ENCODE data around the gene SLC25A26. TPM values are rescaled to one million over a fixed set of nuclear protein-coding genes. Genes with fewer than 3 reads are reported as not detected.

The SLC25A26 gene, protein sequence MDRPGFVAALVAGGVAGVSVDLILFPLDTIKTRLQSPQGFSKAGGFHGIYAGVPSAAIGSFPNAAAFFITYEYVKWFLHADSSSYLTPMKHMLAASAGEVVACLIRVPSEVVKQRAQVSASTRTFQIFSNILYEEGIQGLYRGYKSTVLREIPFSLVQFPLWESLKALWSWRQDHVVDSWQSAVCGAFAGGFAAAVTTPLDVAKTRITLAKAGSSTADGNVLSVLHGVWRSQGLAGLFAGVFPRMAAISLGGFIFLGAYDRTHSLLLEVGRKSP
- 10 to 100 TPM; 11.7 to 12.0 TPM for total RNA-seq

DNA sequence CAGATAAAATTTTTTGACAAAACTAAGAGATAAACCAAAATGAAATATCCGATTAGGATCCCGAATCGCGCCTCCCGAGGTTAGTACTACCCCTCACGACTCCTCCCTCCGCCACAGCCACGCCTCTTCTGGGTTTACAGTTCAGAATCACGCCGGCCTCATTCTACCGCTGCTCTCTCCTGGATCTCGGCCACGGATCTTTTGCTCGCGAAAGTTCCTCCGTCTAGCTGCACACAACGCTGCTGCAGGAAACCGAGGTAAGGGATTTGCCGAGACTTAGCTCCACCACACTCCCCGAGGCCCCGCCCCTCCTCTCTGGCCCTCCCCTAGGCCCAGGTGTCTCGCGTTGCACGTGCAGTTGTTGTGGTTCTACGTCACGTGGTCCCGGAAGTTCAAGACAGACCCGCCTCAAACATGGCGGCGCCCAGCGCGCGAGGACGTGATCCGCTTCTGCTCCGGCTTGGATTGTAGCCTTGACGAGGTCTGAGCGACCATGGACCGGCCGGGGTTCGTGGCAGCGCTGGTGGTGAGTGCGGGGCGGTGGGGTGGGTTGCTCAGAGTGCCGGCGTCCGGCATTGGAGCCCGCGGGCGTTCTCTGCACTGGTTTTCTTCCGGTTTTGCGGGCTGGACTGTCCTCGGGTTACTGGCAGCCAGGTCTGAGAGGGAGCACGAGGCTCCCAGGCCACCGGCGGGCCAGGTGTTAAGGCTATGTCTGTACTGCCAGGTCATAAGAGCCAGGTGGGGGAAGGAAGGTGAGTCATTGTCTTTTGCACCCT is at the start of gene SLC25A26:
Gene SLC25A26, plus strand, starts transcription at position 400 of the 776 bp plus-strand sequence. Its CDS starts 94 bp downstream, at position 494.
- Mint-ChIP-seq H3K27ac (peak within 1 kb of the TSS; percentile 97), H3K4me1 (peaks cover 24% of the 10 kb centered on the region), H3K36me3 (ENCODE audit: low read depth) (peaks cover 25% of the 10 kb centered on the region), H3K27me3 (no peaks in the 10 kb centered on the region), H3K4me3 (peak within 1 kb of the TSS; percentile 92), H3K9me3 (peaks cover 7% of the 10 kb centered on the region)
- ChIA-PET POLR2A (no interaction called here), CTCF (interaction anchor here (0.8 to 1.0 kb wide), 2 partner anchors 9 to 533 kb away, joined by 3 read pairs; no protein-coding TSS in a partner anchor)
- DNase-seq, result peak; percentile 99

DNA sequence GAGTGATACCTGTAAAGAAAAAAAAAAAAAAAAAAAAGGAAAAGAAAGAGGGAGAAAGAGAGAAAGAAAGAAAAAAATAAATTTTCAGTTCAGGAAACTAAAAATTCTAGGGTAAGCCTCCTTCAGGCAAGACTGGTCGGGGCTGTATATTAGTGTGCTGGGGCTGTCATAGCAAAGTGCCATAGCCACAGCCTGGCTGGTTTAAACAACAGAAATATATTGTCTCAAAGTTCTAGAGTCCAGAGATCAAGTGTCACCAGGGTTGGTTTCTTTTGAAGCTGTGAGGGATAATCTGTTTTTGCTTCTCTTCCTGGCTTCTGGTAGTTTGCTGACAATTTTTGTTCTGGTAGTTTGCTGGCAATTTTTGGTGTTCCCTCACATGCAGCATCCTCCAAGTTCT is 48.4 kb upstream of the SLC25A26 start:
- H3K27me3 Mint-ChIP-seq, result no peaks in the 10 kb centered on the region
- no peak for DNase-seq
- no peaks in the 10 kb centered on the region for H3K9me3 Mint-ChIP-seq
- no peaks in the 10 kb centered on the region for H3K36me3 Mint-ChIP-seq (ENCODE audit: low read depth)
- no peak overlapping the region for H3K27ac Mint-ChIP-seq
- no peak overlapping the region for H3K4me3 Mint-ChIP-seq
- POLR2A ChIA-PET, result no interaction called here
- CTCF ChIA-PET, result interaction anchor here (1.4 kb wide), 1 partner anchor 9 kb away, joined by 4 read pairs; no protein-coding TSS in a partner anchor
- no peaks in the 10 kb centered on the region for H3K4me1 Mint-ChIP-seq

DNA sequence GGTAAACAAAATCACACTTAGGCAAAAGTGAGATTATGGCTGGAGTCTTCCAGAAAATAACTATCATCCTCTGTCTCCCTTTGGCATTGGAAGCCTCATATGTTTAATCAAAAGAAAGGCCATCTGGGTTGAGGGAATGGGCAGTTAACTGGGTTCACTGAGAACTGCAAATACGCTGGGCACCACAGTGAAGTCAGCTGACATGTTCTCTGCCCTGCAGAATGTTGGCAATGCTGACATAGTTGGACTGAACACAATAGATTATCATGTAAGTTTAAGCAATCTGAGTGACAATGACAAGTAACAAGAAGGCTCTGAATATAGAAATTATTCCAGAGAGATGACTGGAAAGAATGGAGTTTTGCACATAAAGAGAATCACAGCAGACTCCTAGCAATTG is 43.8 kb upstream of the SLC25A26 start:
- no peak overlapping the region for H3K4me3 Mint-ChIP-seq
- POLR2A ChIA-PET, result no interaction called here
- no peaks in the 10 kb centered on the region for H3K27me3 Mint-ChIP-seq
- H3K36me3 Mint-ChIP-seq (ENCODE audit: low read depth), result no peaks in the 10 kb centered on the region
- no peak for DNase-seq
- no peak overlapping the region for H3K27ac Mint-ChIP-seq
- H3K9me3 Mint-ChIP-seq, result no peaks in the 10 kb centered on the region
- no peaks in the 10 kb centered on the region for H3K4me1 Mint-ChIP-seq
- CTCF ChIA-PET, result no interaction called here

DNA sequence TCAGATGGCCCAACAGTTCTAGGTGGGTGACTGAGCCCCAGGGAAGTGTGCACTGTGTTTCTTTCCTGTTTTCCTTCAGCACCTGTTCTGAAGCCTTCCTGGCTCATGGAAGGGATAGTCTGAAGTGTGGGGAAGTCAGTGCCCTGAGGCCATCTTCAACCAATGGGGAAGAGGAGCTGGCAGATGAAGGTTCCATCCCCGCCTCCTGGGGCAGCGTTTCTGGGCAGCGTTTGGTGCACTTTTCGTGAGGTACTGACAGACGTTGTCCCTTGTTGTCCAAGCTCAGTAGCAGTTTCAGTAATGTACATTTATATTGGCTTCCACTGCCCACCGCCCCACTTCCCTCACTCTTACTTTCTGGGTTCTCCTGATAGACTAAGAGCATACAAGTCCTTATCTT is 42.6 kb upstream of the SLC25A26 start:
- CTCF ChIA-PET, result no interaction called here
- DNase-seq, result no peak

DNA sequence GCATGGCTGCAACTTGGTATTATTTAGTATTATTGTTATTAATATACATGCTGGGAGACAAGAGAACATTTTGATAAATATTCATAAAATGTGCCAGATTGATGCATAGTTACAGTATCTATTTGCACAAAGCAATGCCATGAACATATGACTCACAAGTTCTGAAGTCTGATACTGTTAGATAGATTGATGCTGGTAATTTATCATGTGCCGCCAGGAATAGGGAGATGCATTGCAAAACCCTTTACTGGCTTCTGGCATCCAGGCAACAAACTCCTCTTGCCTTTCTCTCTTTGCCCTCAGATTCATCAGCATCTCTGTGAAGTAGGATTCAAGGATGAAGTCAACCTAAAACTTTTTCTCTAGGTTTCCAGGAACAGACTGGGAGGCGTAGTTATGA is 41.0 kb upstream of the SLC25A26 start:
- ChIA-PET POLR2A (no interaction called here), CTCF (no interaction called here)
- Mint-ChIP-seq H3K4me1 (no peaks in the 10 kb centered on the region), H3K4me3 (no peak overlapping the region), H3K27me3 (no peaks in the 10 kb centered on the region), H3K36me3 (ENCODE audit: low read depth) (no peaks in the 10 kb centered on the region), H3K9me3 (no peaks in the 10 kb centered on the region), H3K27ac (no peak overlapping the region)
- no peak for DNase-seq

More for the DNA sequence above, 42.6 kb upstream of the SLC25A26 start:
- Mint-ChIP-seq H3K4me3 (no peak overlapping the region), H3K9me3 (no peaks in the 10 kb centered on the region), H3K27ac (no peak overlapping the region), H3K4me1 (no peaks in the 10 kb centered on the region), H3K36me3 (ENCODE audit: low read depth) (no peaks in the 10 kb centered on the region), H3K27me3 (no peaks in the 10 kb centered on the region)
- POLR2A ChIA-PET, result no interaction called here

DNA sequence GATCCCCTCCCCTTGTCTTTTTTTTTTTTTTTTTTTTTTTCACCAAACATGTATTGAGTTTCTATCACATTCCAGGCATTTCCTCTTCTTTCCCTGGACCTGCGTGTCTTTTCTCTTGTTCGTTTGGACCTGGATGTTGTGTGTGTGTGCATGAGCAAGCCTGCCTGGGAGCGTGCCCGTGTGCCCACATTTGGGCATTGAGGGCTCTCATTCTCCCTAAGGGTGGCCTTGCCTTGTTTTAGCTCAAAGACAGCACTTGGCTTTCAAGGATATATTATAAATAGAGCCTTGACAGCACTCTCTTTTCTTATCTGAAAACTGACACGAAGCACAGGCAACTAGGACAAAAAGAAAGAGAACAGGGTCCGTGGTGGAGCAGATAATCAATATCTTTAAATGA is 39.0 kb upstream of the SLC25A26 start:
- no peak for DNase-seq
- Mint-ChIP-seq H3K27me3 (no peaks in the 10 kb centered on the region), H3K9me3 (no peaks in the 10 kb centered on the region), H3K27ac (no peak overlapping the region), H3K4me3 (no peak overlapping the region), H3K36me3 (ENCODE audit: low read depth) (no peaks in the 10 kb centered on the region), H3K4me1 (no peaks in the 10 kb centered on the region)
- ChIA-PET CTCF (interaction anchor here (0.6 to 1.2 kb wide), 2 partner anchors 9 to 1115 kb away, joined by 4 read pairs; no protein-coding TSS in a partner anchor), POLR2A (no interaction called here)

DNA sequence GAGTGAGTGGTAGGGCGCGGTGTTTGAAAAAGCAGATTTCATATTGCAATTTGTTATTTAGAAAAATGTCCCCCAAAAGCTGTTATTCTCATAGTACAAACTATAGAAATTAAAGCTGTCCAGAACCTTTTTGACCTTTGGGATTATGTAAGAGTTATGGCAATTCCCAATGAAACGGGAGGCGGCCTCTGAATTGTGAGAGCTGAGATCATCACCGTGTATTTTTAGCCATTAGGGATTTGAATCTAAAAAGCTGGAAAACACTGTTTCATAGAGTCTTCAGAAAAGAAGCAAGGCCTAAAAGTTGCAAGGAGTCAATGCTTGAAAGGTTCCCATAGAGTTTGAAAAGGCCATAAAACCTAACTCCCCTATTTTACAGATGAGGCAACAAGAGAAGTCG is 38.6 kb upstream of the SLC25A26 start:
- ChIA-PET CTCF (interaction anchor here (1.1 kb wide), 1 partner anchor 49 kb away, joined by 3 read pairs; no protein-coding TSS in a partner anchor), POLR2A (no interaction called here)
- Mint-ChIP-seq H3K27me3 (no peaks in the 10 kb centered on the region), H3K4me1 (no peaks in the 10 kb centered on the region), H3K36me3 (ENCODE audit: low read depth) (no peaks in the 10 kb centered on the region), H3K9me3 (no peaks in the 10 kb centered on the region), H3K4me3 (no peak overlapping the region), H3K27ac (no peak overlapping the region)
- no peak for DNase-seq

DNA sequence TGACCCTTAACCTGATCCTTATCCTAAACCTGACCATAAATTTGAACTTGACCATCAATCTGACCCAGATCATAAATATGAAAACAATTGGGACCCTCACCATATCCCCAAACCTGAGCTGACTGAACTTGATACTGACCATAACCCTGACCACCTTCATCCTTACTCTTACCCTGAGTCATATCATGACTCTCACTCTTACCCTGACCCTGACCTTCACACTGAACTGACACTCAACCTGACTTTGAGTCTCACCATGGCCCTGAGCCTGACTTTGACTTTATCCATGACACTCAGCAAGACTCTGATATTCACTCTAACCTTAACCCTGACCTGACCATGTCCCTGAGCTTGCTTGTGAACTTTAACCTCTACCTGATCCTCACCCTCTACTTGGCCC is 34.3 kb upstream of the SLC25A26 start:
- H3K9me3 Mint-ChIP-seq, result no peaks in the 10 kb centered on the region
- H3K27ac Mint-ChIP-seq, result no peak overlapping the region
- no peak overlapping the region for H3K4me3 Mint-ChIP-seq
- CTCF ChIA-PET, result no interaction called here
- no peaks in the 10 kb centered on the region for H3K36me3 Mint-ChIP-seq (ENCODE audit: low read depth)
- H3K27me3 Mint-ChIP-seq, result no peaks in the 10 kb centered on the region
- POLR2A ChIA-PET, result no interaction called here
- no peak for DNase-seq
- H3K4me1 Mint-ChIP-seq, result no peaks in the 10 kb centered on the region

DNA sequence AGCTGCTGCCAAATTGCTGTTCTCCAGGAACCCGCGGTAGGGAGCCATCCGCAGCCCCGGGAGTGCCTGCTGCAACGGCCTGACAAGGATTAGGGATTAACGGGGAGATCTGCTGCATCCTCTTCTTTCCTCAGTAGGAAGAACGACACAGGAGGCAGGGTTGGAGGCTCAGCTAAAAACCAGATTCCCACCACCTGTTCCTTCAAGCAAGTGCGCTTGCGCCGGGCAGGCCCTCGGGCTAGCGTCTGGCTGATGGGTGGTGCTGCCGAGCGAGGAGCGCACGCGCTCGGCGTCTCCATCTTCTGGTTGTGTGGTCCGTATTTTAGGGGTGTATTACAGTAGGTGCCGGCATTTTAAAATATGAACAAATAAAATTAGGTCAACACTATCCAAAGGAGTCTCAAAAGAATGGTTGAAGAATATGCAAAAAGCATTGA is 25.4 kb upstream of the SLC25A26 start:
- Mint-ChIP-seq H3K27ac (no peak overlapping the region), H3K4me1 (peaks cover 1% of the 10 kb centered on the region), H3K9me3 (no peaks in the 10 kb centered on the region), H3K27me3 (peaks cover 20% of the 10 kb centered on the region), H3K36me3 (ENCODE audit: low read depth) (no peaks in the 10 kb centered on the region), H3K4me3 (no peak overlapping the region)
- POLR2A ChIA-PET, result no interaction called here
- no peak for DNase-seq
- CTCF ChIA-PET, result no interaction called here

DNA sequence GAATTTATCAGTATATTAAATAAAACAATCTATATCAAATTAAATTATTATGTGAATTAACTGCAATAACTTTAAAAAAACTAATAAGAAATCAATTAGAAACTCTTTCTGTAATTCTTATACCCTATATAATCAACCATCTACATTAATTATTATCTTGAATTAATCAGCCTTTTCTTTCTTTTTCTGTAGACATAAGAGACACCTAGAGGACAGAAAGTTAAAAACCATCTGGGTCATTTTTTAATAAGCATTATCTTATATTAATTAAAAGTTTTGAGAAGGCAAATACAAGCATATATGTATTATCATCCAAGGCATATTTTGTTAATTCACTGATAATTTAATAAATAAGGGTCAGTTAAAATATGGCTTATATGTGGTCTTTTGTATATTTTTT is 24.2 kb upstream of the SLC25A26 start:
- Mint-ChIP-seq H3K27ac (no peak overlapping the region), H3K4me1 (peaks cover 1% of the 10 kb centered on the region), H3K9me3 (no peaks in the 10 kb centered on the region), H3K27me3 (peaks cover 23% of the 10 kb centered on the region), H3K36me3 (ENCODE audit: low read depth) (no peaks in the 10 kb centered on the region), H3K4me3 (no peak overlapping the region)
- ChIA-PET POLR2A (no interaction called here), CTCF (no interaction called here)
- DNase-seq, result no peak

DNA sequence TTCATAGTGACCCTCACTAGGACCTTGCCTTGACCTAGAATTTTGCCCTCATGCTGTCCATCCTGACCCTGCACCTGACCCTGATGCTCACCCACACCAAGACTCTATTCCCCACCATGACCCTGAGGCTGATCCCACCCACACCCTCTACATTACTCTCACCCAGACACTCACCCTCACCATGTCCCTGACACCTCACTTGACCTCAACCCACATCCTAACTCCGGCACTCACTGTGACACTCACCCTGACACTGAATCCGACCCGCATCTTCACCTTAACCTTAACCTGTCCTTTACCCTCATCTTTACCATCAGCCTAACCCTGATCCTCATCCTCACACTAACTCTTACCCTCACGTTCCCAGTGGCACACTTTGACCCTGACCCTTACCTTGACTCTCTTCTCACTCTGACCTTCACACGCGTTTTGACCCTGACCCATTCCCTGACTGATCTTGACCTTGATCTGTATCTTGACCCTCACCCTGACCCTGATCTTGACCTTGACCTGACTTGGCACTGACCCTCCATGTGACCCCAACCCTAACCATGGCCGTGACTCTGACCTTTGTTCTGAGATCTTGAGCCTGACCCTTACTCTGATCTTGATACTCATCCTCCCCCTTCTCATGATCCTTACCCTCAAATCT is 22.2 kb upstream of the SLC25A26 start:
- Mint-ChIP-seq H3K27me3 (peaks cover 20% of the 10 kb centered on the region), H3K27ac (no peak overlapping the region), H3K9me3 (no peaks in the 10 kb centered on the region), H3K4me3 (no peak overlapping the region), H3K36me3 (ENCODE audit: low read depth) (no peaks in the 10 kb centered on the region), H3K4me1 (peaks cover 1% of the 10 kb centered on the region)
- ChIA-PET POLR2A (no interaction called here), CTCF (no interaction called here)
- no peak for DNase-seq

DNA sequence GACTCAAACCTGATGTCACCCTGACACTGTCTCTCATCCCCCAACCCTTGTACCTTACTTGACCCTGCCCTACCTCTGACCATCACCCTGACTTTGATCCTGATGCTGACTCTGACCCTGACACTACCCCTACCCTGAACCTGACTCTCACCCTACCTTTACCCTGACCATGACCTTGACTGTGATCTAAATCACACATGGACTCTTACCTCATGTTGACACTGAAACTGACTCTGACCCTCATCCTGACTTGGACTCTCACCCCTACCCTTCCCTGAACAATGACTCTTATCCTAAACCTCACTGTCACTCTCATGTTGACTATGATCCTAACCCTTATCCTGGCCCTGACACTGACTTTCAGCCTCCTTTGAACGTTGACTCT is 21.7 kb upstream of the SLC25A26 start:
- Mint-ChIP-seq H3K27me3 (peaks cover 19% of the 10 kb centered on the region), H3K4me1 (peaks cover 1% of the 10 kb centered on the region), H3K36me3 (ENCODE audit: low read depth) (no peaks in the 10 kb centered on the region), H3K4me3 (no peak overlapping the region), H3K27ac (no peak overlapping the region), H3K9me3 (no peaks in the 10 kb centered on the region)
- ChIA-PET POLR2A (no interaction called here), CTCF (no interaction called here)
- DNase-seq, result no peak

DNA sequence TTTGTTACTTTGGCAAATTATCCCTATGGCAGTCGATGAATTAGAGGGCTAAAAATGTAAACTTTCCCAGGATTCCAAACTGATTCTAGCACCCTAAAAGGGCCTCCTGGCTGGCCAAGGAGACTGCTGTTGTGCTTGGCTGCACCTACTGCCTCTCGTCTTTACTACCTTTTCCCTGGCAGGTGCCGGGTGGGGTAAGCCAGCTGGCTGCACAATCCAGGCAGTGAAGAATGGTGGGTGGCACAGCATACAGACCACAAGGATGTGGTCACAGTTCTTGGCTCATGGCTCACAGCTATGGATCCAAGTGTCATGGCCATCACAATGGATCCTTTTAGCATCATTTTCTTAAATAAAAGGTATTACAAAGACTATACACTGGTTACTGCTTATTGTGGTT is 20.7 kb upstream of the SLC25A26 start:
- POLR2A ChIA-PET, result no interaction called here
- Mint-ChIP-seq H3K4me1 (peaks cover 1% of the 10 kb centered on the region), H3K4me3 (no peak overlapping the region), H3K36me3 (ENCODE audit: low read depth) (no peaks in the 10 kb centered on the region), H3K27ac (no peak overlapping the region), H3K27me3 (peaks cover 16% of the 10 kb centered on the region), H3K9me3 (no peaks in the 10 kb centered on the region)
- CTCF ChIA-PET, result no interaction called here
- DNase-seq, result no peak
